AG08395 (cell line): ENCODE results near the gene NEK5.
"Not testable (repeated sequence)": the region's sequence is repeated elsewhere in the genome, so short reads cannot be mapped to it uniquely, and the experiment has no call there.

Source experiments
- DNase-seq: peaks from one replicate; pipeline ENCODE4 v3.0.0; 2012; ENCODE audit warnings: mixed read lengths, low spot score

NEK5 gene, protein sequence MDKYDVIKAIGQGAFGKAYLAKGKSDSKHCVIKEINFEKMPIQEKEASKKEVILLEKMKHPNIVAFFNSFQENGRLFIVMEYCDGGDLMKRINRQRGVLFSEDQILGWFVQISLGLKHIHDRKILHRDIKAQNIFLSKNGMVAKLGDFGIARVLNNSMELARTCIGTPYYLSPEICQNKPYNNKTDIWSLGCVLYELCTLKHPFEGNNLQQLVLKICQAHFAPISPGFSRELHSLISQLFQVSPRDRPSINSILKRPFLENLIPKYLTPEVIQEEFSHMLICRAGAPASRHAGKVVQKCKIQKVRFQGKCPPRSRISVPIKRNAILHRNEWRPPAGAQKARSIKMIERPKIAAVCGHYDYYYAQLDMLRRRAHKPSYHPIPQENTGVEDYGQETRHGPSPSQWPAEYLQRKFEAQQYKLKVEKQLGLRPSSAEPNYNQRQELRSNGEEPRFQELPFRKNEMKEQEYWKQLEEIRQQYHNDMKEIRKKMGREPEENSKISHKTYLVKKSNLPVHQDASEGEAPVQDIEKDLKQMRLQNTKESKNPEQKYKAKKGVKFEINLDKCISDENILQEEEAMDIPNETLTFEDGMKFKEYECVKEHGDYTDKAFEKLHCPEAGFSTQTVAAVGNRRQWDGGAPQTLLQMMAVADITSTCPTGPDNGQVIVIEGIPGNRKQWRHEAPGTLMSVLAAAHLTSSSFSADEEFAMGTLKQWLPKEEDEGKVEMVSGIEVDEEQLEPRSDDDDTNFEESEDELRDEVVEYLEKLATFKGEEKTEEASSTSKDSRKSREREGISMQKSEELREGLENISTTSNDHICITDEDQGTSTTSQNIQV

DNA sequence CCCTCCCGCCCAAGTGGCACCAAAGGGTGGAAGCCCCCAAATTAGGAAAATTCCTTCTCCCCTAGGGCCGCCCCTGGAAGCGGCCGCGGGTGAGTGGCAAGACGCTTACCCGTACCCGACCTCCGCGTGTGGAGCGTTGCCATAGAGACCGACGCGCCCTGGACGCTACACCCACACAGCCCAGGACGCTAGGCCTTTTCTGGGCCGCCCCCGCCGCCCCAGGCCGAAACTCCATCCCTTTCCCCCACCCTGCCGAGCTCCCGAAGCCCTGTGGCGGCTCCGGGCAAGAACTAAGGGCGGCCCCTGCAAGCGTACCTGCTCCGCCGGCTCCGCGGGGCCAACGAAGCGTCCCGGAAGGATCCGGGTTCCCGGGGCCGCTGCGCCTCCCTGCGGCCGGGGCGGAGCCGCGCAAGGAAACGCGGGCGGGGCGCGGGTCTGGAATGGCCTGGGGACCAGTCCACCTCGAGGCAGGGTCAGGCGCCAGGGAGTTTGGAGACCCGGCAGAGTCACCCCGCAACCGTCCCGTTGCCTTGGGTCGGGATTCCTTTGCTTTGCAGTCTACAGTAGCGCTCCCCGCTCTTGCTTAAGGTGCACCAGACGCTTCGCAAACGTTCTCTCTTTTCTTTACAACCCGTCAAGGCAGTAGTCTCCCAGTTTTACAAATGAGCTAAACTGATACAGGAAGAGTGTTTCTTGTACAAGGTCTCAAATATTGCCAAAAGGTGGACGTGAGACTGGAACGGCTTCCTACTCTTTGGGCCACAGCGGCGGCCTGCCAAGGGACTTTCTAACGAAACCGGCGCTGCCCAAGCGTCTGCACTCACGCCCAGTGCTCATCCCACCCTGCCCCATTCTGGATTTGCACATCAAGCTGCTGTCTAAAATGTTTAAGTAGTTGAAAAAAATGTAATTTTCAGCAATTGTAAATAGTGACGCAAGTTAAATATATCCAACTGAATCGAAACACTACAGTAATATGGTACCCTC, at the start of gene NEK5:
Gene NEK5, minus strand, starts transcription at position 360 of the 987 bp plus-strand sequence. CDS start 1,591 bp downstream, outside the sequence.
- DNase-seq = peak; percentile 78

DNA sequence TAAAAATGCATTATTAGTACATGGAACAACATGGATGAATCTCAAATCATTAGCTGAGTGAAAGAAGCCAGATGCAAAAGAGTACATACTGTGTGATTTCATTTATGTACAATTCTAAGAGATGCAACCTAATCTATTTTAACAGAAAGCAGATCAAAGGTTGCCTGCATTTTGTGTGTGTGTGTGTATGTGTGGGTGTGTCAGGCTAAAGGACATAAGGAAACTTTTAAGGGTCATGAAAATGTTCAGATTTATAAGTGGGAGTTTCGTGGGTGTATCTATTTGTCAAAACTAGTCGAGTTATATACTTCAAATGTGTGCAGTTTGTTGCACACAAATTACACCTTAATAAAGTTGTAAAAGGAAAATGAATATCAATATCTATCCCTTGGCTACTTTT, 48.4 kb upstream of the NEK5 start:
- DNase-seq = no peak

DNA sequence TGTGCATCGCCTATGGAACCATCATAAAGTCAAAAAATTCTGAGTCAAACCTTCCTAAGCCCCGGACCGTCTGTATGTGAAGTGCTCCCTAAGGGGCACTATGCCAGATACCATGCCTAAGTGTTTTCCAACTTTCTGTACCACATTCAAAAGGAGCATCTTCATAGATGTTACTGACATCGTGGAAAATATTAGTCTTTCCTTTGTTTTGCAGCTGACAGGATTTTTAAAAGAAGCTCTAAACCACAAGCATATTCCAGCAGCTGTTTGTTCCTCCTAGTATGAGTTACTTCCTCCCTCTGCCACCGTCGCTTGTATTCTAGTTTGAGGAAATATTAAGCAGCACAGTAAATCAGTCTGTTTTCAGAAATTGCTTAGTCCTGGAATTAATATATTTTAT, 45.1 kb upstream of the NEK5 start:
- not testable (repeated sequence) for DNase-seq

DNA sequence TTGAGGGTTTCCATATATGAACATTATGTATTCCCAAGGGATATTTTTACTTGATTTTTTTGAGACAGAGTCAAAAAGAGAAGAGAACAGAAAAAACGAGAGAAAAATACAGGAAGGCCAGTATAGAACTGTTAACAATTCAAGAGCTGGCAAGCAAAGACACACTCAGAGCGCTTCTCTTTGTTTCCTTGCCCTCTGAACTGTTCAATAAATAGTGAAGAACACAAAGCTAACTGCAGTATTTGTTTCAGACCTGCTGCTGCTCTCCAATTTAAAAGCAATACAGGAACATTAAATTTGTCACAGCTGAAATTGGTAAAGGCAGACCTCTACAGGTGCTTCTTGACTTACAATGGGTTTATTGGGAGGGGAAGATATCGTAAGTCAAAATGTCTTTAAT, 44.5 kb upstream of the NEK5 start:
- no peak for DNase-seq

DNA sequence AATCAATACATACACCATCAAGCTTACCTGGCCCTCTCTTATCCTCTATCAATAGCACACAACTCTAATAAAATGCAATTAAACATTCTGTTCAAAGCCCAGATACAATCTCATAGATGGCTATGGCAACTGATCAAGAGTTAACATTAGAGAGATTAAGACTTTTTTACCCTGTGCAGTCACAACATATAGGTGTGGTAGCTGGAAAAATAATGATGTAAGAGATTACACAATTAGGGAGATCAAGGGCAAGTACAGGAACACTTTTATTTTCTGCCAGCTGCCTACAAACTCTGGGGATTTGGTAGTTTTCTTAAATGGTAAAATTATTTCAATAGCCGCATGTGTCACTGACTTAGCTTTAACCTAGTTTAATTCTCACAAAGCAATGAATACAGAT, 42.8 kb upstream of the NEK5 start:
- not testable (repeated sequence) for DNase-seq

DNA sequence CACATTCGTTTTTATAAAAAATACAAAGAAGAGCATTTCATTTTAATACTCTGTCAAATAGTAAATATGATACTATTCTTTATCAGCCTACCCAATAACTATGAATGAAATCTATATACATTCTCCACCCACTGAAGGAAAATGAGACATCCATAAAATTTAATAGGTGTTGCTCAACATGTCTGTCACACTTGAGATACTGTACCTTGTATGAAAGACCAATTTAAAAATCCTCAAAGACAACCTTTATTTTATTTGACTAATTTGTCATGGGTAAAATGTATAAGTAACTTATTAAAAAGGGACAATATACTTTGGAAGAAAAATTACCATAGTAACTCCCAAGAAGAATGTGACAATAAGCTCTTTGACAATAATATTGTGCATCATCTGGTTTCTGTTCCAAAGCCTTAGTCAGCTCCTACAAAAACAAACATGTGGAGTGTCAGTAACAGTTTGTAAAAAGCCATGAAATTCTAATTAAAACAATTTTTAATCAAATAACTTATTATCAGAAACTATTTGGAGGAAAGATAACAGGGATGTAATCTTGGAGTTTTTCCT, 42.0 kb upstream of the NEK5 start:
- DNase-seq = not testable (repeated sequence)

DNA sequence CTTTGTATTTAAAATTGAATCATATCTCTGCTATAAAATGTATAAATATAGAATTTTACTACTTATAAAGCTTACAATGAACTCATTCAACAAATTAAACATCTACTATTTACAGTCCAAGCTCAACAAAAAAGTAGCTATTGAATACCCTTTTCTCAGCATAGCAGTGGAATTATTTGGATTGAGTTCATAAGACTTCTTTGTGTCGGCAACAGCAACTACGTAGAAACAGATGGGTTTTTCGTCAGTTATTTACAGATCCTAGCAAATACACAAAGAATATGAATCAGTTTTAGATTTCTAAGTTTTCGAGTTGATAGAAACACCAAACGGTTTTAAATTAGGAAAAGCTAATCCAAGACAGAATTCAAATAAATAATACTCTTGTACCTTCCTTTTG, 41.0 kb upstream of the NEK5 start:
- no peak for DNase-seq

DNA sequence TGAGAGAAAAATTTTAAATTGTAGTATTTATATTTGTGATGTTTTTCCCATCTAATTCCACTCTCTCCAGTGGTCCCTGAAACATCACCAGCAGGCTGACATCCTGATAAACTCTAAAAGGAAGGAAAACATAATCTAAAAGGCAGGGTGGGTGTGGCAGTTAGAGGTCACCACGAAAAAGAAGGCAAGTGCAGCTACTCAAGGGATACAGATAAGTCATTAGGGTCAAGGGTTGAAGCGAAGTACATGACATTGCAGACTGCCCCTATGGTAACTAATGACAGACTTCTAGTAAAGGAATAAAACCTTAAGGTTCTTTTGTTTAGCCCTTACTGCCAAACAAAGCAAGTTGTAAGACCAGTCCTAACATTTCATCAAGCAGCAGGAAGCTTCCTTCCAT, 36.5 kb upstream of the NEK5 start:
- DNase-seq = no peak

DNA sequence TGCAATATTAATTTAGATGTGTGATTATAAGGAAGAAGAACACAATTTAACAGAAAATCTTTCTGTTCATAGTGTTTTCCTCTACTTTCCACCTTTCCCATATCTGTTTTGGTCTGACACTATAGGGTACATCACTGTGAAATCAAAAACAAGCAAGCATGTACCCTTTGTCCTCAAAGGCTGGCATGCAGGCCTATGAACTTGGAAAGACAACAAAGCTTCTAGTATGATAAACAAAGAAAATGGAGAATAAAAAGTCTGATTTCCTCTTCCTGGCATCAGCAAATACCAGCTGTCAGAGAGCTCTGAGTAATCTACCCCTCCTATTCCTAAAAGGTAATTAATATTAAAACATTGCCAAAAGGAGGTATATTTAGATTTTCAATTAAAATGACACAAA, 36.1 kb upstream of the NEK5 start:
- DNase-seq = no peak

DNA sequence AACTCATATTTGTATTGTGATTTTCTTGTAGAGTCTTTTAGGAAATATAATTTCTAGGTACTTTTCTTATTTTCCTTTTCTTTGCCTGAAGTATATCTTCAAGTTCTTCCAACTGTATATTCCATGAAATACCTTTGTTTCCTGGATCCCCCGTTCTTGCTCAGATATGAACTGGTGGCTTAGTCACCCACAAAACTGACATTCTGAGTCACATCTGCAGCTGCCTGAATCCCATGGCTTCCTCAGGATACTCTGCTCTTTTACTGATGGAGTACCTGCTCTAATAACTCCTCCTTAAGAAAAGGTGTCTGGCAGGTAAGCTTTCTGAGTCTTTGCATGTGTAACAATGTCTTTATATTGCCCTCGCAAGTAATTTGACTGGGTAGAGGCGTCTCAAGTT, 35.0 kb upstream of the NEK5 start:
- DNase-seq = not testable (repeated sequence)

DNA sequence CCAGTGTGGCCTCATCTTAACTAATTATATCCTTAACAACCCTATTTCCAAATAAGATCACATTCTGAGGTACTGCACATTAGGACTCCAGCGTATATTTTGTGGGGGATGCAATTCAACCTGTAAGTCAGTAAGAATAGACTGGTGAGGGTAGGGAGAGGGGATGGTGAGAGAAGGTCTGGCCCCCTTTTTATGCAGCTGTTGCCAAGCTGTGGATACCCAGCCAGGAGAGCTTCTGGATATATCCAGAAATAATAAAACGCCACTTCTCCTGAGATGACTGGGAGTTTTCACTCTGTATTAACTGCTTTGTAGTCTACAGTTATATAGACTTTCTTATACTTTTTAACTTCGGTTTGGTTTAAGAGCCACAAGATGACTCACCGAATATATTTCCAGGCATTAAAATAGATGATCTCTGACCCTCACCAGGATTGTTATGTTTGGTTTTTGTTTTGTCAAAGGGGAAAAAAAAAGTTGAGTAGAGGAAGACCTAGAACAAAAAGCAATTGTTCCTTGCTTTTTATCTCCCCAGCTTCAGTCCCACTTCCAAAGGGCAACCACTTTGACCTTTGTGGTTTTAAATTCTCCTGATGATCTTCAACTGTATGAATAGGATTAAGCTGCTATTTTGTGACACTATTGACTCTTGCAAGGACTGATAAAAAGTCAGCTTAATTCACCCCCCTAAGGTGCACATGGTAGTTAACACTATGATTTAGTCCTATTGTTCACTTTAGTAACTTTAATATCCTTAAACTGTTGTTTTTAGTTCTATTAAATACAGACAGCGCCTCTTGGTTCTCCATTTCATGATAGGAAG, 33.6 kb upstream of the NEK5 start:
- DNase-seq = no peak

DNA sequence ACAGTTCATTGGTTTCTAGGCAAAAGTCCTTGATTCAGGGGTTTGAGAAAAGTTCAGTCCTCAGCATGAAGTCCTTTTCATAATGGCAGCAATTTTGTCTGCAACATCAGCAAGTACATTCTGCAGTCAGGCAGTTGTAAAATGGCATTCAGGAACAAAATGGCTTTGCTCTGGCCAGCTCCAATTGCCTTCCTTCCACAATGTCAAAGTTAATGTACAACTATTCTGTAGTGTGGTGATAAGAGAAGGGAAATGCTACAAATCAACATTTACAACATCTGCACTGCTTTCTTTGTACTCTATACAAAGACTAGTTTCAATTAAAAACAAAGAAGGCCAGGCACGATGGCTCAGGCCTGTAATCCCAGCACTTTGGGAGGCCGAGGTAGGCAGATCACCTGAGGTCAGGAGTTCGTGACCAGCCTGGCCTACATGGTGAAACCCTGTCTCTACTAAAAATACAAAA, 32.3 kb upstream of the NEK5 start:
- DNase-seq = no peak

DNA sequence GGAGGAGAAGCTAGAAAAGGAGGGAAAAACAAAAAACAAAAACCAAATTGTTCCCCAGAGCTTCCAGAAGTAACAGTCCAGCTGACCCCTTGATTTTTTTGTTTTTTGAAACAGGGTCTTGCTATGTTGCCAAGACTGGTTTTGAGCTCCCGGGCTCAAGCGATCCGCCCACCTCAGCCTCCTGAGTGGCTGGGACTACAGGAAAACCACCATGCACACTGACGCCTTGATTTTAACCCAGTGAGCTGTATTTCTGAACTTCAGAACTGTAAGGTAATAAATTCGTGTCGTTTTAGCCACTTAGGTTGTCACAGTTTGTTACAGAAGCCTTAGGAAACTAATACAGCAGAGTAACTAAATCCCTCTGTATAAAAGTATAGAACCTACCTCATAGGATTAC, 31.6 kb upstream of the NEK5 start:
- no peak for DNase-seq

DNA sequence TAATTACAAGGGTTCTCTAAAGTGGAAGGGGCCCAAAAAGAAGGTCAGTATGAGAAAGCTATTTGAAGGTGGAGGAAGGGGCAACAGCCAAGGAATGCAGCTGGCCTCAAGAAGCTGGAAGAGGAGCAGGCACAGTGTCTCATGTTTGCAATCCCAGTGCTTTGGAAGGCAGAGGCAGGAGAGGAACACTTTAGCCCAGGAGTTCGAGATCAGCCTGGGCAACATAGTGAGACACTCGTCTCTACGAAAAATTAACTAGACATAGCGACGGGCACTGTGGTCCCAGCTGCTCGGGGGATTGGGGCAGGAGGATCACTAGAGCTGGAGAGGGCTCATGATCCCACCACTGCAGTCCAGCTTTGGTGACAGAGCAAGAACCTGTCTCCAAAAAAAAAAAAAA, 31.2 kb upstream of the NEK5 start:
- no peak for DNase-seq

DNA sequence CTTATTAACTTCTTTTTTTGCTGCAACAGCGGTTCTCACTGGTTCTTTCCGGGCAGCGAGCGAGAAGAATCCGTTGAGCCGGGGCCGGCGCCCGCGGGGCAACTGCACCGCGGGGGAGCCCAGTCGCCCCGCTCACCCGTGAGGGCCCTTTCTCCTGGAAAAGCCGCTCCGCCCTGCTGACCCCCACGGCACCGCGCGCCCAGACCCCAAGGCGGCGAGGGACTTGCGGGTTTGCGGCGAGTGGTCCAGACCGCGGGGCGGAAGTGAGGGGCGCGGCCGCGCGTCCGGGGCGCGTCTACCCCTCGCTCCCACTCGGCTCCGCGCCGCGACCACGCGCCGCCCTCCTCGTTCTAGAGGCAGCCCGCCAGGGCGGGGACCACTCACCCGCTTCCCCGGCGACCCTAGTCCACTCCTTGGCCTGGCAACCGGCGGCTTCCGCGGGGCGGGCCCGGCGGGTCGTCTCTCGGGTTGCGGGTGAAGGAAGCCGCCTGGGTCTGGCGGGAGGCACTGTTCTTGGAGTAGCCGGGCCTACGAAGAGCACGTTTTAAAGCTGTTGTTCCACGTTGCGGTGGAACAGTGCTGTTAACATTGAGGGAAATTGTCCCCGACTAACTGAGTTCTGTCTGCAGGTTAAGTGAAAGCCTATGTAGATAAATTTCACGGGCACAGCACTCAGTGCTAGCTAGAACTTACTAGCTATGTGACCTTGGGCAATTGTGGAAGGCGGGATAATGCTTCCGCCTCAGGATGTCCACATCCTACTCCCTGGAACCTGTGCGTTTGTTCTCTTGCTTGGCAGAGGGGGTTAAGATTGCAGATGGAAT, 30.5 kb upstream of the NEK5 start, which contains the start of gene NEK3:
Gene NEK3, minus strand, starts transcription at position 439 of the 824 bp plus-strand sequence. CDS start 3,406 bp downstream, outside the sequence.
- DNase-seq = peak; percentile 79

DNA sequence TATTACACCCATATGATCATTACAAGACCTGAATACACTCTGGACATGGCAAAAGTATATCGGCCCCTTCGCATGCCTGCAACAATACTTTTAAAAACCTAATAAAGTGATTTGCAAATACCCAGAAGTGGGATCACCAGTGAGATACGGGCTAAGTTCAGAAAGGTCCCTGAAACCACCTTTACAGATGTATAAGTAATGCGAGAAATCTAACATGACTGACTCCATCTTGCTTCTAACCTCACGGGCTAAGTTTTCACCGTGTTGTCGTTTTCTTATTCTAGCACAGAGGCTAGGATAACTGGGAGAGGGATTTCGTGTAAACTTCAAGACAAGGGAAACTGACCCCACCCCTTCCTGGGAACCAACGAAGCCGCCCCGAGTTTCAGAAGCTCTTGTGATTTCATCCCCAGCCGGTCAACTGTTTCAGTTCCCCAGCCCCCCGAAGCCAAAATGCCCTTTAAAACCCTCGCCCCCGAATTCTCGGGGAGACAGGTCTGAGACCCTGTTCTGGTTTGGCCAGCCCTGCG, 29.8 kb upstream of the NEK5 start:
- DNase-seq = peak; percentile 48

DNA sequence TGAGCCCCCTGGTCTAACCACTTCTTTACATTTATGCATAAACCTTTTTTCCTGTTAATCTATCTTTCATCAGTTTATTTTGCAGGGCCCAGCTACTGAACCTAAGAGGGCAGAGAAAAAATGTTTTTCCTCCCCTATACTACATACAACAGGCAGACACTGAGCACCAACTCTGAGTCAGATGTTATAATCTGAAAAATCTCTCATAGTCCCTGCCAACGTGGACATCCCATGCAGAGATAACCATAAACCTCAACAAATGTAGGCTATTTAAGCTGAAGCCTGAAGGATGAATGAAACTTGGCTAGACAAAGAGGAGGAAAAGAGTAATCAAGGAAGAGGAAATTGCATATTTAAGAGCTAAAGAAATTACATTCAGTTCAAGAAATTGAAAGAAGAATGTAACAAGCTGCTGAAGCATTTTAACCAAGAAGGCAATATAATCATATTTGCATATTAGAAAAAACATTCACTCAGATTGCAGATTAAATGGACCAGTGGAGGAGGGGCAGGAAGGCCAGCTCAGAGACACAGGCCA, 27.9 kb upstream of the NEK5 start:
- peak; percentile 13 for DNase-seq

DNA sequence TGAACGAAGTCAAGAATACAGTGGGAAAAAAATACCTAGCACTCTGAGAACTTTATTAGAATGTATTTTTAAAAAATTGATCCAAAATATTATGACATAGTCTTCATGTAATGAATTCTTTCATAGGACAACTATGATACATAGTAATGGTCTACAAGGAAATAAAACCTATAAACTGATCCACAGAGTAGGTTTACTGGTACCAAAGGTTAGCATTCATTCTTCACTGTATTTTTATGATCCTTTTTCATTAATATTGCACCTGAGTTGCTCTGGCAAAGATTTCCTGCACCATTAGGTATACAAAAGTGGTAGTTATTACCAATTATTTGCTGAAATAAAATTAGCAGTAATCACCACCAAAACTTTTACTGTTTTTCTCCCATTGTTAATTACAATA, 26.3 kb upstream of the NEK5 start:
- DNase-seq = no peak

DNA sequence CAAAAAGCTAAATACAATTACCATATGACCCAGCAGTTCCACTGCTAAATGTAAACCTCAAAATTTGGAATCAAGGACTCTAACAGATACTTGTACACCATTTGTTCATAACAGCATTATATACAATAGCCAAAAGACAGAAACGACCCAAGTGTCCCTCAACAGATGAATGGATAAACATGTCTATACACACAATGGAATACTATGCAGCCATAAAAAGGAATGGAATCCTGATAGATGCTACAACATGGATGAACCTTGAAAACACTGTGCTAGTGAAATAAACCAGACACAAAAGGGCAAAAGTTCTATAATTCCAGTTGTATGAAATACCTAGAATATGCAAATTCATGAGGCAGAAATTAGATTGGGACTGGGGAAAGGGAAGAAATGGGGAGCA, 18.4 kb upstream of the NEK5 start:
- DNase-seq = no peak
